ENCODE data around the gene ASCC3.
"Not testable (repeated sequence)": the region's sequence is repeated elsewhere in the genome, so short reads cannot be mapped to it uniquely, and the experiment has no call there.

The ASCC3 gene

GRCh38 chr6:100880853-100881706 is at the start of gene ASCC3:
ASCC3 (minus strand) TSS chr6:100881329; CDS start chr6:100867997, 13,332 bp downstream.
- DNase-seq: peak; percentile 44 to 95 (median 82)

- no peak for DNase-seq
Observed at GRCh38 chr6:100925749-100926148, 44.6 kb upstream of the ASCC3 start.

- DNase-seq: no peak
Observed at GRCh38 chr6:100924534-100925227, 43.6 kb upstream of the ASCC3 start.

- DNase-seq: no peak
Observed at GRCh38 chr6:100923481-100924165, 42.5 kb upstream of the ASCC3 start.

- DNase-seq: no peak
Observed at GRCh38 chr6:100920028-100920605, 39.0 kb upstream of the ASCC3 start.

GRCh38 chr6:100918152-100918551 is 37.0 kb upstream of the ASCC3 start:
- no peak for DNase-seq

- DNase-seq: no peak
Observed at GRCh38 chr6:100915876-100916275, 34.7 kb upstream of the ASCC3 start.

GRCh38 chr6:100913400-100914276 is 32.5 kb upstream of the ASCC3 start:
- DNase-seq: no peak

- DNase-seq: no peak
Observed at GRCh38 chr6:100906325-100906724, 25.2 kb upstream of the ASCC3 start.

GRCh38 chr6:100905067-100905466 is 23.9 kb upstream of the ASCC3 start:
- no peak for DNase-seq

- no peak for DNase-seq
Observed at GRCh38 chr6:100904316-100904715, 23.2 kb upstream of the ASCC3 start.

GRCh38 chr6:100901582-100901981 is 20.5 kb upstream of the ASCC3 start:
- DNase-seq: no peak

- DNase-seq: no peak
Observed at GRCh38 chr6:100899202-100899601, 18.1 kb upstream of the ASCC3 start.

GRCh38 chr6:100897671-100898070 is 16.5 kb upstream of the ASCC3 start:
- DNase-seq: no peak

- DNase-seq: no peak
Observed at GRCh38 chr6:100893743-100894142, 12.6 kb upstream of the ASCC3 start.

- DNase-seq: no peak
Observed at GRCh38 chr6:100892693-100893092, 11.6 kb upstream of the ASCC3 start.

GRCh38 chr6:100892116-100892515 is 11.0 kb upstream of the ASCC3 start:
- DNase-seq: no peak

GRCh38 chr6:100891079-100891478 is 9.9 kb upstream of the ASCC3 start:
- no peak for DNase-seq

- DNase-seq: not testable (repeated sequence)
Observed at GRCh38 chr6:100890646-100891045, 9.5 kb upstream of the ASCC3 start.

GRCh38 chr6:100889351-100889750 is 8.2 kb upstream of the ASCC3 start:
- DNase-seq: no peak

GRCh38 chr6:100886076-100886475 is 4.9 kb upstream of the ASCC3 start:
- DNase-seq: no peak
